GM23338 (cell line): ENCODE data around the gene PSMB7.

Experiments
- EZH2 ChIP-seq: fragments of 200-600 bp; sonication (generic); IDR thresholded peaks from one replicate; pipeline ENCODE4 v1.8.0; 2017; ENCODE audit warnings: antibody characterized with exemption, mild to moderate bottlenecking, low read depth; ENCODE audit not compliant: unreplicated experiment
- REST ChIP-seq: IDR thresholded peaks from one replicate; pipeline ENCODE4 v1.6.1; 2018; ENCODE audit warnings: antibody characterized with exemption; ENCODE audit not compliant: unreplicated experiment

DNA sequence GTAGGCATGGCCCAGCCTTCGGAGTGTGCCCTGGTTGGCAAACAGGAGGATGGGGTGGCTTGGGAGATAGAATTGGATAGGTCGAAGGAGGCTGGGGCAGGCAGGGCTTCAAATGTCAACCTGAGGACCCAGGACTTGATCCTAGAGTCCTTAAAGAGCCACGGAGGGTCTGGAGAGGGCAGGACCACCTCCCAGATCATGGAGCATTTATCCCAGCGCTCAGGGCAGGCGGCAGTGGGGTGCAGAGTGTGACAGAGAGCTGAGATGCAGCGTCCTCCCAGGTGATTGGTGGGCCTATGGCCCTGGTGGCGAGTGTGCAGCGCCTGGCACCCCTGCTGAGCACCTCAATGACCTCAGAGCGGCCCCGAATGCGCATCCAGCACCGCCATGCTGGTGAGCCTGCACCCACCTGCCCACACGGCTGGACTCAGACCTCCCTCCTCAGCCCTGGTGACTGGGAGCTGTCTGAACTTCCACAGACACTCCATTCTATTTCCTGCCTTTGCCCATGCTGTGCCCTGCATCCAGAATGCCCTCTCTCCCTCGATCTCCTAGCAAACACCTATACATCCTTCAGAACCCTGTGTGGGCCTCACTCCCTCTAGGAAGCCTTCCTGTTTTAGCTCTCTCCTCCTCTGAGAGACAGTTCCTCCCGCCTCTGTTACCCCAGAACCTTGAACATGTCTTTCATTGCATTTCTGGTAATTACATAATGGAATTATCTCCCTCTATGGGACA is 41.3 kb upstream of the PSMB7 start:
- TF ChIP-seq EZH2 (no peak), REST (no peak)
